PFSK-1 (cell line): ENCODE measurements around the gene GABRP.

ENCODE experiments used
- POLR2AphosphoS5 ChIP-seq: IDR thresholded peaks from 2 replicates; pipeline ENCODE4 v1.6.1; 2012; ENCODE audit warnings: low read depth, mild to moderate bottlenecking, control low read depth, low read length, moderate library complexity
- REST ChIP-seq, 2 experiments: IDR thresholded peaks; 2 replicates each; pipeline versions ENCODE4 v1.6.1 to v1.8.0; 2011 to 2012; ENCODE audit warnings: low read depth in 2 of 2, low read length in 2 of 2, control low read depth in 1 of 2, inconsistent platforms in 1 of 2, mild to moderate bottlenecking in 1 of 2, moderate library complexity in 1 of 2; ENCODE audit not compliant: insufficient read depth in 1 of 2
- SIN3A ChIP-seq: IDR thresholded peaks from 2 replicates; pipeline ENCODE4 v1.6.1; 2012; ENCODE audit warnings: mild to moderate bottlenecking, low read length, moderate library complexity, borderline replicate concordance; ENCODE audit not compliant: insufficient read depth
- TAF1 ChIP-seq: IDR thresholded peaks from 2 replicates; pipeline ENCODE4 v1.6.1; 2012; ENCODE audit warnings: low read length, control low read depth, borderline replicate concordance; ENCODE audit not compliant: insufficient read depth

- TF ChIP-seq POLR2AphosphoS5 = no peak
- no peak for TF ChIP-seq SIN3A
- no peak for TF ChIP-seq TAF1
- no peak for TF ChIP-seq REST (IDR thresholded peaks at IDR 0.05; ENCODE audit: insufficient read depth in 1 of 2, low read depth in 2 of 2, low read length in 2 of 2)
Measured at GRCh38 chr5:170771496-170771895, 12.0 kb upstream of the GABRP start.
